ENCODE measurements around the gene LBR. TPM values are rescaled to one million over a fixed set of nuclear protein-coding genes. Genes with fewer than 3 reads are reported as not detected.

The LBR gene
- total RNA-seq, 1 experiment from 2014 or later, result 60.9 TPM

- WGBS (ENCODE audit: extremely low coverage, insufficient read length, low lambda C conversion rate), result no CpG with 5 or more reads among the region's 19 CpGs
- H3K4me1 ChIP-seq (ENCODE audit: insufficient read depth, low read length), result peaks cover 14% of the 10 kb centered on the region; the same call in 1 of the 2 replicates
- peaks cover 36 to 48% of the 10 kb centered on the region in 2 experiments for H3K4me1 Mint-ChIP-seq
Measured at GRCh38 chr1:225461533-225462428, 33.9 kb upstream of the LBR start.

More at GRCh38 chr1:225461533-225462428, 33.9 kb upstream of the LBR start:
- Histone ChIP-seq H3K9ac (ENCODE audit: extremely low read depth, insufficient read length, low read length) (no peak overlapping the region), H3K27ac (ENCODE audit: insufficient read length, low read depth, low read length) (no peak overlapping the region), H4K20me1 (ENCODE audit: control insufficient read depth, insufficient read depth, insufficient read length) (no peaks in the 10 kb centered on the region), H3K56ac (ENCODE audit: insufficient read length, low read depth, low read length) (no peak overlapping the region), H3K79me1 (ENCODE audit: insufficient read depth, low read depth, low read length, poor library complexity, severe bottlenecking) (no peaks in the 10 kb centered on the region), H3K4me2 (ENCODE audit: insufficient read depth, insufficient read length, low read length) (no peak overlapping the region), H3K27me3 (ENCODE audit: insufficient read depth, low read length) (no peaks in the 10 kb centered on the region), H3K4ac (ENCODE audit: low read depth, low read length) (no peak overlapping the region), H3K23ac (ENCODE audit: insufficient read length, low read depth, low read length) (no peak overlapping the region), H4K8ac (replicated peaks; ENCODE audit: insufficient read length, low read depth, low read length) (no peak overlapping the region), H2AK5ac (ENCODE audit: insufficient read length, low read length) (no peak overlapping the region), H3K14ac (ENCODE audit: insufficient read depth, low read length) (no peak overlapping the region), H3K9me3 (ENCODE audit: control insufficient read depth, low read depth, low read length) (no peaks in the 10 kb centered on the region), H4K91ac (ENCODE audit: insufficient read length, low read depth, low read length) (no peak overlapping the region), H2BK12ac (ENCODE audit: insufficient read length, low read depth, low read length) (no peak overlapping the region), H3K79me2 (ENCODE audit: insufficient read depth, low read length) (no peaks in the 10 kb centered on the region), H3K23me2 (ENCODE audit: insufficient read length, low read depth, low read length, poor library complexity, severe bottlenecking) (peaks cover 3% of the 10 kb centered on the region), H2BK20ac (ENCODE audit: low read depth, low read length, poor library complexity, severe bottlenecking) (no peak overlapping the region), H2BK120ac (ENCODE audit: low read depth, low read length, poor library complexity, severe bottlenecking) (no peak overlapping the region), H3K18ac (ENCODE audit: insufficient read length, low read depth, low read length) (no peak overlapping the region), H3T11ph (ENCODE audit: low read length) (no peak overlapping the region), H2BK5ac (ENCODE audit: insufficient read length, low read length) (no peak overlapping the region), H2BK15ac (ENCODE audit: low read depth, low read length) (no peak overlapping the region), H2AFZ (ENCODE audit: low read length) (no peak overlapping the region), H4K5ac (ENCODE audit: insufficient read length, low read depth, low read length) (no peak overlapping the region)
- Mint-ChIP-seq H3K27ac (0 out of 7 replicates have a peak overlapping the region, but pooled peaks of 2 of the 3 experiments have one; percentile 57 to 69), H3K36me3 (ENCODE audit: insufficient read depth in 1 of 3, low read depth in 3 of 3) (no peaks in the 10 kb centered on the region), H3K27me3 (ENCODE audit: low read depth) (peaks cover 3% of the 10 kb centered on the region), H3K4me3 (no peak overlapping the region), H3K9me3 (no peaks in the 10 kb centered on the region; a peak in 1 of 5 replicates)
- no peak for TF ChIP-seq CTCF (conservative IDR thresholded peaks at IDR 0.05)
- no peak for DNase-seq
